ENCODE results near the gene LAMA2. TPM values are rescaled to one million over a fixed set of nuclear protein-coding genes. Genes with fewer than 3 reads are reported as not detected.

The LAMA2 gene
- total and polyA plus RNA-seq, 4 donors = 5.2 to 105 (median 45.9) TPM

DNA sequence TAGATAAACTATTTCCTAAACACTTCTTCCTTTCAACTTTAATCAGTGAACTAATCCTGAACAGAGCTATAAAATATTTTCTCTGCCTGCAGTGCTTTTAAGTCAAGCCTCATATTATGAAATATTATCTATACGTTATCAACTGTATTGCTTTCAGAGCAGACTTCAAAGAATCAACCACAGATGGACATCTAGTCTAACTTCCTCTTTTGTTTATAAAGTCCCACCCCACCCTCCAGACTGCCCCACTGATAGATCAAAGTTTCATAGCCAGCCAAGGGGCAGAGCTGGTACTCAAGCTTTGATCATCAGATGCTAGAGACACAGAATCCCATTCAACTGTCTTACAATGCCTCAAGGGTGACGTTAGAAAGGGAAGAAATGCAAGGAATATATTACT lies 308.3 kb downstream of the LAMA2 start:
- TF ChIP-seq, protein P1, sequence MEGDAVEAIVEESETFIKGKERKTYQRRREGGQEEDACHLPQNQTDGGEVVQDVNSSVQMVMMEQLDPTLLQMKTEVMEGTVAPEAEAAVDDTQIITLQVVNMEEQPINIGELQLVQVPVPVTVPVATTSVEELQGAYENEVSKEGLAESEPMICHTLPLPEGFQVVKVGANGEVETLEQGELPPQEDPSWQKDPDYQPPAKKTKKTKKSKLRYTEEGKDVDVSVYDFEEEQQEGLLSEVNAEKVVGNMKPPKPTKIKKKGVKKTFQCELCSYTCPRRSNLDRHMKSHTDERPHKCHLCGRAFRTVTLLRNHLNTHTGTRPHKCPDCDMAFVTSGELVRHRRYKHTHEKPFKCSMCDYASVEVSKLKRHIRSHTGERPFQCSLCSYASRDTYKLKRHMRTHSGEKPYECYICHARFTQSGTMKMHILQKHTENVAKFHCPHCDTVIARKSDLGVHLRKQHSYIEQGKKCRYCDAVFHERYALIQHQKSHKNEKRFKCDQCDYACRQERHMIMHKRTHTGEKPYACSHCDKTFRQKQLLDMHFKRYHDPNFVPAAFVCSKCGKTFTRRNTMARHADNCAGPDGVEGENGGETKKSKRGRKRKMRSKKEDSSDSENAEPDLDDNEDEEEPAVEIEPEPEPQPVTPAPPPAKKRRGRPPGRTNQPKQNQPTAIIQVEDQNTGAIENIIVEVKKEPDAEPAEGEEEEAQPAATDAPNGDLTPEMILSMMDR (IDR thresholded peaks at IDR 0.05; ENCODE audit: control extremely low read depth, extremely low read depth) = no peak
- Histone ChIP-seq H3K9me3 (ENCODE audit: control insufficient read depth in 4 of 4, insufficient read depth in 3 of 4, low read length in 3 of 4) (peaks cover 0 to 2% (median 0%) of the 10 kb centered on the region in 4 donors), H3K4me1 (ENCODE audit: control insufficient read depth in 5 of 5, insufficient read depth in 5 of 5, low read length in 5 of 5) (peaks cover 0 to 37% (median 6%) of the 10 kb centered on the region in 5 donors), H3K36me3 (ENCODE audit: control insufficient read depth in 4 of 4, insufficient read depth in 4 of 4, low read length in 4 of 4) (peaks cover 0 to 15% (median 8%) of the 10 kb centered on the region in 4 donors), H3K4me3 (no peak overlapping the region), H3K9ac (ENCODE audit: insufficient read depth in 1 of 2, low read length in 2 of 2) (no peak overlapping the region), H3K27ac (ENCODE audit: low read depth in 1 of 2, low read length in 1 of 2) (no peak overlapping the region), H3K27me3 (ENCODE audit: control insufficient read depth in 3 of 3, insufficient read depth in 3 of 3, low read length in 2 of 3) (no peaks in the 10 kb centered on the region)
- no peak for ATAC-seq (ENCODE audit: insufficient read depth, low FRiP score)
- WGBS, 2 donors = 53 to 61% methylated on average over 2 of the region's 2 CpGs
- DNase-seq = peak in 2 of 3 donors; percentile 18 to 26

GRCh38 chr6:129192458-129192989 lies 309.6 kb downstream of the LAMA2 start:
- WGBS, 2 donors = 93 to 94% methylated on average over 14 of the region's 14 CpGs
- H3K4me3 ChIP-seq = no peak overlapping the region
- no peak for ATAC-seq (ENCODE audit: insufficient read depth, low FRiP score)
- H3K27ac ChIP-seq (ENCODE audit: low read depth in 1 of 2, low read length in 1 of 2) = no peak overlapping the region
- TF ChIP-seq, protein P1 (IDR thresholded peaks at IDR 0.05; ENCODE audit: control extremely low read depth, extremely low read depth) = no peak
- H3K27me3 ChIP-seq (ENCODE audit: control insufficient read depth in 3 of 3, insufficient read depth in 3 of 3, low read length in 2 of 3) = no peaks in the 10 kb centered on the region
- DNase-seq = no peak
- H3K9ac ChIP-seq (ENCODE audit: insufficient read depth in 1 of 2, low read length in 2 of 2) = no peak overlapping the region
- peaks cover 0 to 35% (median under 1%) of the 10 kb centered on the region in 5 donors for H3K4me1 ChIP-seq (ENCODE audit: control insufficient read depth in 5 of 5, insufficient read depth in 5 of 5, low read length in 5 of 5)
- peaks cover 0 to 17% (median 8%) of the 10 kb centered on the region in 4 donors for H3K36me3 ChIP-seq (ENCODE audit: control insufficient read depth in 4 of 4, insufficient read depth in 4 of 4, low read length in 4 of 4)
- peaks cover 0 to 2% (median 0%) of the 10 kb centered on the region in 4 donors for H3K9me3 ChIP-seq (ENCODE audit: control insufficient read depth in 4 of 4, insufficient read depth in 3 of 4, low read length in 3 of 4)

- ATAC-seq (ENCODE audit: insufficient read depth, low FRiP score) = no peak
- no peaks in the 10 kb centered on the region for H3K27me3 ChIP-seq (ENCODE audit: control insufficient read depth in 3 of 3, insufficient read depth in 3 of 3, low read length in 2 of 3)
- H3K9me3 ChIP-seq (ENCODE audit: control insufficient read depth in 4 of 4, insufficient read depth in 3 of 4, low read length in 3 of 4) = peaks cover 0 to 2% (median 0%) of the 10 kb centered on the region in 4 donors
- peak overlapping the region in 1 of 2 donors; percentile 40 for H3K27ac ChIP-seq (ENCODE audit: low read depth in 1 of 2, low read length in 1 of 2)
- H3K36me3 ChIP-seq (ENCODE audit: control insufficient read depth in 4 of 4, insufficient read depth in 4 of 4, low read length in 4 of 4) = peaks cover 0 to 17% (median 8%) of the 10 kb centered on the region in 4 donors
- H3K4me1 ChIP-seq (ENCODE audit: control insufficient read depth in 5 of 5, insufficient read depth in 5 of 5, low read length in 5 of 5) = peaks cover 0 to 16% (median 0%) of the 10 kb centered on the region in 5 donors
- TF ChIP-seq, protein P1 (IDR thresholded peaks at IDR 0.05; ENCODE audit: control extremely low read depth, extremely low read depth) = no peak
- no peak overlapping the region for H3K4me3 ChIP-seq
- no peak overlapping the region for H3K9ac ChIP-seq (ENCODE audit: insufficient read depth in 1 of 2, low read length in 2 of 2)
- WGBS, 2 donors = 90% methylated on average over 7 of the region's 7 CpGs
- DNase-seq = peak in 1 of 3 donors; percentile 24
Measured at GRCh38 chr6:129194306-129194941, 311.5 kb downstream of the LAMA2 start.
